PC-3 (cell line): ENCODE results near the gene CTSZ. TPM values are rescaled to one million over a fixed set of nuclear protein-coding genes. Genes with fewer than 3 reads are reported as not detected.
A peak's percentile ranks its signal among the peaks of the same experiment; 100 is the strongest.
"Not testable (repeated sequence)": the region's sequence is repeated elsewhere in the genome, so short reads cannot be mapped to it uniquely, and the experiment has no call there.

Source experiments
- ATAC-seq: fragments of 200-7000 bp; cut with Tn5 transposase; 2 replicates; pipeline ENCODE4 v1.9.1; 2020; ENCODE audit warnings: mild to moderate bottlenecking, moderate library complexity
- BruUV-seq: library from RNA; stranded (reverse); fragments of 400-500 nt; replicated peaks from 2 replicates; lab custom pipeline; 2021; lab: Mats Ljungman, UMichigan
- CTCF ChIA-PET: fragments of 300-600 bp; sonication (Branson Sonifier 250); formaldehyde crosslinking; loops from one replicate; lab custom pipeline; 2022; ENCODE audit warnings: antibody characterized with exemption; lab: Charles Lee
- POLR2A ChIA-PET: fragments of 300-600 bp; sonication (Branson Sonifier 250); formaldehyde crosslinking; loops from one replicate; lab custom pipeline; 2022; ENCODE audit warnings: antibody characterized with exemption; ENCODE audit not compliant: unreplicated experiment; lab: Charles Lee
- DNase-seq: peaks from one replicate; pipeline ENCODE4 v3.0.0-alpha.2; 2015
- H2AFZ ChIP-seq: fragments of 300-600 bp; sonication (generic); 2 replicates; pipeline ENCODE4 v1.6.0; 2016; ENCODE audit warnings: antibody characterized with exemption, low read length
- H3F3A ChIP-seq: fragments of 300-600 bp; sonication (generic); one replicate; pipeline ENCODE4 v1.6.0; 2017; ENCODE audit warnings: antibody characterized with exemption, low read length, control low read depth, mild to moderate bottlenecking; ENCODE audit not compliant: unreplicated experiment
- H3K27ac ChIP-seq: fragments of 300-600 bp; sonication (generic); 2 replicates; pipeline ENCODE4 v1.5.1; 2016; ENCODE audit warnings: mild to moderate bottlenecking, low read length
- H3K27me3 ChIP-seq: fragments of 300-600 bp; sonication (generic); 2 replicates; pipeline ENCODE4 v1.6.1; 2016; ENCODE audit warnings: low read length, mixed read lengths
- H3K36me3 ChIP-seq: fragments of 300-600 bp; sonication (generic); 2 replicates; pipeline ENCODE4 v1.6.1; 2016; ENCODE audit warnings: low read depth, mixed run types, low read length, mixed read lengths
- H3K4me1 ChIP-seq: fragments of 300-600 bp; sonication (generic); 2 replicates; pipeline ENCODE4 v1.5.1; 2016; ENCODE audit warnings: low read length; ENCODE audit not compliant: insufficient read depth
- H3K4me2 ChIP-seq: fragments of 300-600 bp; sonication (generic); 2 replicates; pipeline ENCODE4 v1.6.0; 2016; ENCODE audit warnings: low read length
- H3K4me3 ChIP-seq: fragments of 300-600 bp; sonication (generic); 2 replicates; pipeline ENCODE4 v1.5.1; 2016; ENCODE audit warnings: mild to moderate bottlenecking, low read length, mixed read lengths
- H3K79me2 ChIP-seq: fragments of 300-600 bp; sonication (generic); 2 replicates; pipeline ENCODE4 v1.6.1; 2017; ENCODE audit warnings: low read length, mixed read lengths
- H3K9ac ChIP-seq: fragments of 300-600 bp; sonication (generic); 2 replicates; pipeline ENCODE4 v1.6.0; 2016; ENCODE audit warnings: mild to moderate bottlenecking, low read length
- H3K9me2 ChIP-seq: fragments of 300-600 bp; sonication (generic); replicated peaks from 2 replicates; pipeline ENCODE4 v1.6.1; 2016; ENCODE audit warnings: mixed run types, low read length, mixed read lengths
- H3K9me3 ChIP-seq: fragments of 300-600 bp; sonication (generic); 2 replicates; pipeline ENCODE4 v1.6.1; 2016; ENCODE audit warnings: low read length, mixed read lengths
- H4K20me1 ChIP-seq: fragments of 300-600 bp; sonication (generic); 2 replicates; pipeline ENCODE4 v1.6.1; 2016; ENCODE audit warnings: low read length, mixed read lengths
- EZH2 ChIP-seq: fragments of 300-600 bp; sonication (generic); IDR thresholded peaks from one replicate; pipeline ENCODE4 v1.6.1; 2017; ENCODE audit warnings: antibody characterized with exemption, mild to moderate bottlenecking, low read length; ENCODE audit not compliant: unreplicated experiment
- EZH2phosphoT487 ChIP-seq: fragments of 300-600 bp; sonication (generic); IDR thresholded peaks from 2 replicates; pipeline ENCODE4 v1.6.1; 2018; ENCODE audit warnings: mild to moderate bottlenecking, antibody characterized with exemption, low read length, borderline replicate concordance
- intact Hi-C: fragments of 100-400 bp; cut with micrococcal nuclease; formaldehyde crosslinking; loops from 2 replicates; pipeline ENCODE4 v1.9.0; 2023
- total RNA-seq: library from RNA; depleted of rRNA; stranded (reverse); fragments of >200 nt; gene quantifications from 2 replicates; pipeline ENCODE4 v1.2.3, GENCODE V29; 2014
- TF ChIP-seq, protein P1 (sequence below): fragments of 300-600 bp; sonication (generic); conservative IDR thresholded peaks from 2 replicates; pipeline ENCODE4 v1.5.1; 2017; ENCODE audit warnings: antibody characterized with exemption, low read depth, mild to moderate bottlenecking, low read length

The CTSZ gene
- total RNA-seq, 1 experiment from 2014 or later, result 191 TPM

DNA sequence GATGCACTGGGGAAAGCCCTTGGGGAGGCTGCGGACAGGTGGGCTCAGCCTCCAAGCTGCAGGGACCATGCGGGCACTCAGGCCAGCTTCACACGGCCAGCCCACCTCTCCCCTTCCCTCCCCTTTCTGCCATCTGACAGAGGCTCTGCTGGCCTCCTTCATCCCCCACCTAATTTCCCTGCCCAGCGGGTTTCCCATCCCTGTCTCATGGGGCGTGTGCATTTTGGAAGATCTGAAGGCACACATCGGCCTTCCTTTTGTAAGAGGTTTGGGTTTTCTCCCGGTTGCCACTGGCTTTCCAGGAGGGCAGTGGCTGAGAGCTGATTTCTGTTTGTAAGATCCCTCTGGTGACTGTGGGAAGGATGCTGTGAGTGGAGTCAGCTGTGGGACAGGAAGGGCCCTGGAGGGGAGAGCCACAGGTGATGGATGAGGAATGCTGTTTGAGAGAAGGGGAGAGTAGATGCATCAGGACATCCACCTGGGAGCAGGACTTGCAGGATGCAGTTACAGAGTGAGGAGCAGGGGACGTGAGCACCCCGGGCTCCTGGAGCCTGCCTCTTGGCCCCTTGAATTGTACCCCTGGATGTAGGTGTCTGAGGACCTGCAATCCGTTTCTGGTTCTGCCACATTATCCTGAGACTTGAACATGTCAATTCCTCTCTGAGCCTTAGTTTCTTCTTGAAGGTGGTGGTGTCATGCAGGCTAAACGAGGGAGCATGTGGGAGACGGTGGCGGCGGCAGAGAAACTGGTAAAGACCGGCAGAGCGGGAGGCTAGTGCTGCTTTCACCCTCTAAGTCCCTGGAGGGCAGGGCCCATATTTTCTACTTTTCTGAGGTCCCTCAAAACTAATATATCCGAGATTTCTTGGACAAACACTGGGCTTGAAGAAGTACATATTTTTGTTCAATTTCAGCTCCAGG, 6.2 kb upstream of the CTSZ start:
- H3K9me3 ChIP-seq, result no peaks in the 10 kb centered on the region
- ATAC-seq, result no peak
- no peaks in the 10 kb centered on the region for H3K27me3 ChIP-seq
- no peaks in the 10 kb centered on the region for H3K9me2 ChIP-seq
- H3K4me2 ChIP-seq, result no peak overlapping the region
- H3K27ac ChIP-seq, result no peak overlapping the region
- H2AFZ ChIP-seq, result no peak overlapping the region
- no peaks in the 10 kb centered on the region for H3K36me3 ChIP-seq
- POLR2A ChIA-PET, result no interaction called here
- peaks cover 29% of the 10 kb centered on the region for H3K4me1 ChIP-seq
- intact Hi-C loops, result no loop called here
- DNase-seq, result no peak
- BruUV-seq, result no TSS peak
- H4K20me1 ChIP-seq, result no peaks in the 10 kb centered on the region
- H3K4me3 ChIP-seq, result no peak overlapping the region
- no peak overlapping the region for H3K9ac ChIP-seq
- TF ChIP-seq, protein P1, sequence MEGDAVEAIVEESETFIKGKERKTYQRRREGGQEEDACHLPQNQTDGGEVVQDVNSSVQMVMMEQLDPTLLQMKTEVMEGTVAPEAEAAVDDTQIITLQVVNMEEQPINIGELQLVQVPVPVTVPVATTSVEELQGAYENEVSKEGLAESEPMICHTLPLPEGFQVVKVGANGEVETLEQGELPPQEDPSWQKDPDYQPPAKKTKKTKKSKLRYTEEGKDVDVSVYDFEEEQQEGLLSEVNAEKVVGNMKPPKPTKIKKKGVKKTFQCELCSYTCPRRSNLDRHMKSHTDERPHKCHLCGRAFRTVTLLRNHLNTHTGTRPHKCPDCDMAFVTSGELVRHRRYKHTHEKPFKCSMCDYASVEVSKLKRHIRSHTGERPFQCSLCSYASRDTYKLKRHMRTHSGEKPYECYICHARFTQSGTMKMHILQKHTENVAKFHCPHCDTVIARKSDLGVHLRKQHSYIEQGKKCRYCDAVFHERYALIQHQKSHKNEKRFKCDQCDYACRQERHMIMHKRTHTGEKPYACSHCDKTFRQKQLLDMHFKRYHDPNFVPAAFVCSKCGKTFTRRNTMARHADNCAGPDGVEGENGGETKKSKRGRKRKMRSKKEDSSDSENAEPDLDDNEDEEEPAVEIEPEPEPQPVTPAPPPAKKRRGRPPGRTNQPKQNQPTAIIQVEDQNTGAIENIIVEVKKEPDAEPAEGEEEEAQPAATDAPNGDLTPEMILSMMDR, result no peak
- TF ChIP-seq EZH2 (no peak), EZH2phosphoT487 (no peak)
- no peaks in the 10 kb centered on the region for H3F3A ChIP-seq
- CTCF ChIA-PET, result no interaction called here
- no peaks in the 10 kb centered on the region for H3K79me2 ChIP-seq

DNA sequence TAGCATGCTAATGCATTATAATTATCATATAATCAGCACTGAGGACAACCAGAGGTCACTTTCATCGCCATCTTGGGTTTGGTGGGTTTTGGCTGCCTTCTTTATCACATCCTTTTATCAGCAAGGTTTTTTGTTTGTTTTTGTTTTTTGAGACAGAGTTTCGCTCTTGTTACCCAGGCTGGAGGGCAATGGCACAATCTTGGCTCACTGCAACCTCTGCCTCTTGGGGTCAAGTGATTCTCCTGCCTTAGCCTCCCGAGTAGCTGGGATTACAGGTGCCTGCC, 4.8 kb upstream of the CTSZ start:
- H2AFZ ChIP-seq, H3K4me3 ChIP-seq, H3K4me2 ChIP-seq, intact Hi-C loops, DNase-seq, H3K9me3 ChIP-seq, CTCF ChIA-PET, H3K9me2 ChIP-seq, BruUV-seq, H3K9ac ChIP-seq, ATAC-seq, H3K27me3 ChIP-seq, POLR2A ChIA-PET, H3F3A ChIP-seq, H3K79me2 ChIP-seq, H3K36me3 ChIP-seq, H4K20me1 ChIP-seq, H3K27ac ChIP-seq: not testable (repeated sequence)
- H3K4me1 ChIP-seq, result peaks cover 30% of the 10 kb centered on the region

DNA sequence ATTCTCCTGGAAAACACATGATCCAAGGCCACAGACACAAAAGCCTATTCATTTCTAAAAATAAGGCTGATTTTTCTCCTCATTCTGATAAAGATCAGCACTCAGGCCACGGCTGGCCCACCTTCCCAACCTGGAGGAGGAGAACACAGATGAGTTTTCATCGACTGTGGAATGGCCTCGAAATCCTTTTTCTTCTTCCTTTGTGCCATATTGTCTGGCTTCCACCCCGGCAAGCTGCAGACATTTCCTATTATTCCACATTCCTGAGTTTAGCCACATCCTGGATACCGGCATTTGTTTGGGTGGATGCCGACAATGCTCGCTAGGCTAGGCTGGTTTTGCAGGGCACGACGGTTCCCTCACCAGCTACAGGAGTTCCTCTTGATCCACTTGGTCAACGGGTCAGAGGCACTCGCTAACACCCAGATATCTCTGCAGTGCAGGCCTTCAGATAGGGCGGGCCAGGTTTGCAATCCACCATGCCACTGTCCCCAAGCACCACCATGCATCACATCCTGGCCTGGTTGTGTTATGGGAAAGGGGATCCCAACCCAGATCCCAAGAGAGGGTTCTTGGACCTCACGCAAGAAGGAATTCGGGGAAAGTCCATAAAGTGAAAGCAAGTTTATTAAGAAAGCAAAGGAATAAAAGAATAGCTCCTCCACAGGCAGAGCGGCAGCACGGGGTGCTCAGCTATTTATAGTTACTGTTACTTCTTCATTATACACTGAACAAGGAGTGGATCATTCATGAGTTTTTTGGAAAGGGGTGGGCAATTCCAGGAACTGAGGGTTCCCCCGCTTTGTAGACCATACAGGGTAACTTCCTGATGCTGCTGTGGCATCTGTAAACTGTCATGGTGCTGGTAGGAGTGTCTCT, 4.2 kb upstream of the CTSZ start:
- peak overlapping the region; percentile 75 for H2AFZ ChIP-seq
- intact Hi-C loops, result no loop called here
- TF ChIP-seq EZH2phosphoT487 (no peak), EZH2 (no peak)
- TF ChIP-seq, protein P1, result no peak
- ChIA-PET POLR2A (interaction anchor here (0.6 to 0.7 kb wide), 2 partner anchors 19 to 21 kb away, joined by 3 to 16 read pairs; no protein-coding TSS in a partner anchor), CTCF (interaction anchor here (0.6 kb wide), 1 partner anchor 210 kb away, joined by 3 read pairs; no protein-coding TSS in a partner anchor)
- H3K27ac ChIP-seq, result peak overlapping the region; percentile 52
- peak; percentile 60 for ATAC-seq
- BruUV-seq, result no TSS peak
- H3K79me2 ChIP-seq, result peaks cover 6% of the 10 kb centered on the region
- DNase-seq, result peak; percentile 94
- no peak overlapping the region for H3K4me3 ChIP-seq
- no peak overlapping the region; the same call in 1 of the 2 replicates for H3K9ac ChIP-seq
- no peaks in the 10 kb centered on the region for H3K9me3 ChIP-seq
- no peaks in the 10 kb centered on the region for H3K27me3 ChIP-seq
- H4K20me1 ChIP-seq, result no peaks in the 10 kb centered on the region
- H3K4me2 ChIP-seq, result peak overlapping the region; percentile 30
- H3K36me3 ChIP-seq, result no peaks in the 10 kb centered on the region
- H3F3A ChIP-seq, result no peaks in the 10 kb centered on the region
- H3K9me2 ChIP-seq, result no peaks in the 10 kb centered on the region
- H3K4me1 ChIP-seq, result peaks cover 29% of the 10 kb centered on the region
